ENCODE data around the gene NCKAP1.

NCKAP1 gene

DNA sequence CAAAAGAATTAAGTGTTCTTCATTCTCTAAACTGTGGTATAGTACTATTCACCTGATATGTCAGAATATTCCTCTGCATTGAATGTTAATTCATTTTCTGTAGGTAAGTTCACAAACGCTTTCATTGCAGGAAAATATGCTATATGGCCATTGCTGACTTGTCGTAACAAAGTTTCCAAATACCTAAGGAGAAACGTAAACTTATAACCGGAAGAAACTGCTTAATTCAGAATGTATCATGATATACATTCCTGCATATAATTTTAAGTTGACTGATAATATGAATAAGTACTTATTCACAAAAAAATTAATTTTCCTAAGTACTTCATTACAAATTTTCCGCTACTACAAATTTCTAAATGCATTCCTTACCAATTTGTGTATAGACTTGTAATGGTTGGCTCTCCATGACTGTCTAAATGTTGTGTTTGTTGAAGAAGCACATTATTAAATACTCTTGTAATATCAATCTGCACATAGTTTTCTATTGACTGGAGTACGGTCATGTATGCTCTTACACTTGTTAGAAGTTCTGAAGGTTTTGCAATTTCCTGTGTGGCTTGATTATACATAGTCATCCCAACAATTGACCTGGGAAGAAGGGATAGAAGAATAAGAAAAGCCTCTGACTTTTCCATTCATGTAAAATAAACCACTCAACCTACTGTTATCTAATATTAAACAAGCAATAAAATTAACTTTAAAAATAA lies 85.4 kb downstream of the NCKAP1 start:
- H3K27ac ChIP-seq = no peak overlapping the region
- TF ChIP-seq, protein P1, sequence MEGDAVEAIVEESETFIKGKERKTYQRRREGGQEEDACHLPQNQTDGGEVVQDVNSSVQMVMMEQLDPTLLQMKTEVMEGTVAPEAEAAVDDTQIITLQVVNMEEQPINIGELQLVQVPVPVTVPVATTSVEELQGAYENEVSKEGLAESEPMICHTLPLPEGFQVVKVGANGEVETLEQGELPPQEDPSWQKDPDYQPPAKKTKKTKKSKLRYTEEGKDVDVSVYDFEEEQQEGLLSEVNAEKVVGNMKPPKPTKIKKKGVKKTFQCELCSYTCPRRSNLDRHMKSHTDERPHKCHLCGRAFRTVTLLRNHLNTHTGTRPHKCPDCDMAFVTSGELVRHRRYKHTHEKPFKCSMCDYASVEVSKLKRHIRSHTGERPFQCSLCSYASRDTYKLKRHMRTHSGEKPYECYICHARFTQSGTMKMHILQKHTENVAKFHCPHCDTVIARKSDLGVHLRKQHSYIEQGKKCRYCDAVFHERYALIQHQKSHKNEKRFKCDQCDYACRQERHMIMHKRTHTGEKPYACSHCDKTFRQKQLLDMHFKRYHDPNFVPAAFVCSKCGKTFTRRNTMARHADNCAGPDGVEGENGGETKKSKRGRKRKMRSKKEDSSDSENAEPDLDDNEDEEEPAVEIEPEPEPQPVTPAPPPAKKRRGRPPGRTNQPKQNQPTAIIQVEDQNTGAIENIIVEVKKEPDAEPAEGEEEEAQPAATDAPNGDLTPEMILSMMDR (conservative IDR thresholded peaks at IDR 0.05) = no peak
- TF ChIP-seq ZFX (IDR thresholded peaks at IDR 0.05) = no peak

- TF ChIP-seq, protein P1 (conservative IDR thresholded peaks at IDR 0.05) = no peak
- no peak for TF ChIP-seq ZFX (IDR thresholded peaks at IDR 0.05)
- H3K27ac ChIP-seq = no peak overlapping the region
These were observed 86.2 kb downstream of the NCKAP1 start for GRCh38 chr2:182951948-182952663.

GRCh38 chr2:182950546-182950945 lies 87.7 kb downstream of the NCKAP1 start:
- TF ChIP-seq, protein P1 (conservative IDR thresholded peaks at IDR 0.05) = no peak
- TF ChIP-seq ZFX (IDR thresholded peaks at IDR 0.05) = no peak
- H3K27ac ChIP-seq = no peak overlapping the region

- H3K27ac ChIP-seq = no peak overlapping the region
- no peak for TF ChIP-seq ZFX (IDR thresholded peaks at IDR 0.05)
- TF ChIP-seq, protein P1 (conservative IDR thresholded peaks at IDR 0.05) = no peak
These were observed 88.6 kb downstream of the NCKAP1 start for GRCh38 chr2:182949572-182950189.

GRCh38 chr2:182949052-182949451 lies 89.2 kb downstream of the NCKAP1 start:
- TF ChIP-seq, protein P1 (conservative IDR thresholded peaks at IDR 0.05) = no peak
- no peak for TF ChIP-seq ZFX (IDR thresholded peaks at IDR 0.05)
- H3K27ac ChIP-seq = no peak overlapping the region

DNA sequence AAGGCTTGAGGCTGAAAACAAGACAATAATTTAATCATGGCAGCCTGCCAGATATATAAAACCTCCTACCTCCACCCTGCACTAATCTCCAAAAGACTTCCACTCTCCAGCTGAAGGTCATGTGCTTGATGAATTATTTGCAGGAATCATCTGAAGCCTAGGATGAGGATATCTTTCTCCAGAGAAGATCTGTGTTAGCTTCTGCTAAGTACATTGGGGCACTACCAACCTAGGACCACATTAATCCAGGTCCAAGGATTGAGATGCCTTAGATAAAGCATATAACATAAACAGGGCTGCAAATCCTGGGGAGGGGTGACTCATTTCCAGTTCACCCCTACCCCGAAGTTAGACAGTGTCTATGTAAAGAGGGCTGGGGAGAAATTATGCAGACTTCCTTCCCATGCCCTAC lies 91.3 kb downstream of the NCKAP1 start:
- H3K27ac ChIP-seq = no peak overlapping the region
- TF ChIP-seq ZFX (IDR thresholded peaks at IDR 0.05) = no peak

DNA sequence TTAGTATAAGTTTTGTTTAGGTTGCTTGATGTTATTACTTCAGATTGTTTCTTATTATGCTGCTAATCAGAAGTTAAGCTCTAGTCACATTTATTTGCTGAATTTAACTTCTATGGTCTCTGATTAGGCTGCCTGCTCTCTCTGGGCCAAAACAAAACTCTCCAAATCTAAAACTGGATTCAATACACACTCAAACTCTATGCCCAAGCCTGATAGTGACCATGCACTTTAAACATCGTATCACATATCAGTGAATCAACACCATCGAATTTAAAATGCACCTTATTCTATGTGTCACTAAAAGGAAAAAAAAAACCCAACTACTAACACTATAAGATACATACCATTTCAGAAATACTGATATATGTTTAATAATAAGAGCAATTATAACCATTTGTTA lies 94.9 kb downstream of the NCKAP1 start:
- no peak for TF ChIP-seq ZFX (IDR thresholded peaks at IDR 0.05)
- TF ChIP-seq, protein P1 (conservative IDR thresholded peaks at IDR 0.05) = no peak
- H3K27ac ChIP-seq = no peak overlapping the region

Data from C4-2B (cell line).